Panc1 (cell line): Measurements from ENCODE around the gene ADGRG2. TPM values are rescaled to one million over a fixed set of nuclear protein-coding genes. Genes with fewer than 3 reads are reported as not detected.

ENCODE experiments used
- ATAC-seq: fragments of 200-7000 bp; cut with Tn5 transposase; 2 replicates; pipeline ENCODE4 v1.9.1; 2020; ENCODE audit warnings: mild to moderate bottlenecking, moderate library complexity
- BruUV-seq: library from RNA; stranded (reverse); fragments of 400-500 nt; replicated peaks from 2 replicates; lab custom pipeline; 2021; lab: Mats Ljungman, UMichigan
- CTCF ChIA-PET: fragments of 300-600 bp; sonication (Branson Sonifier 250); formaldehyde crosslinking; loops from one replicate; lab custom pipeline; 2022; ENCODE audit warnings: antibody characterized with exemption; lab: Charles Lee
- POLR2A ChIA-PET: fragments of 300-600 bp; sonication (Branson Sonifier 250); formaldehyde crosslinking; loops from one replicate; lab custom pipeline; 2022; ENCODE audit warnings: antibody characterized with exemption; lab: Charles Lee
- DNase-seq: peaks from one replicate; pipeline ENCODE4 v3.0.0-alpha.2; 2010; ENCODE audit warnings: low read depth, low spot score
- H3K27ac ChIP-seq: 2 replicates; pipeline ENCODE4 v1.5.1; 2011; ENCODE audit warnings: mild to moderate bottlenecking, low read length, inconsistent platforms
- H3K27me3 ChIP-seq: fragments of 200-500 bp; sonication (Bioruptor generic); 2 replicates; pipeline ENCODE4 v1.6.0; 2014; ENCODE audit warnings: low read length, inconsistent platforms; ENCODE audit not compliant: control insufficient read depth, insufficient read depth
- H3K36me3 ChIP-seq: fragments of 200-500 bp; sonication (Bioruptor generic); 2 replicates; pipeline ENCODE4 v1.5.1; 2014; ENCODE audit warnings: inconsistent platforms, mild to moderate bottlenecking, low read length, moderate library complexity; ENCODE audit not compliant: control insufficient read depth, insufficient read depth
- H3K4me1 ChIP-seq: 2 replicates; pipeline ENCODE4 v1.5.1; 2011; ENCODE audit warnings: inconsistent platforms, mild to moderate bottlenecking, low read length, moderate library complexity; ENCODE audit not compliant: control insufficient read depth, insufficient read depth
- H3K4me3 ChIP-seq, 2 experiments: 2 replicates each; pipeline ENCODE4 v1.5.1; 2011 to 2012; ENCODE audit warnings: low read depth in 2 of 2, low read length in 2 of 2, mild to moderate bottlenecking in 2 of 2, inconsistent platforms in 1 of 2, moderate library complexity in 1 of 2
- H3K9me3 ChIP-seq: fragments of 200-500 bp; sonication (Bioruptor generic); 2 replicates; pipeline ENCODE4 v1.5.1; 2014; ENCODE audit warnings: low read depth, mild to moderate bottlenecking, inconsistent platforms, low read length, moderate library complexity; ENCODE audit not compliant: control insufficient read depth, insufficient read depth
- SIN3A ChIP-seq: IDR thresholded peaks from 2 replicates; pipeline ENCODE4 v1.6.1; 2012; ENCODE audit warnings: low read depth, mild to moderate bottlenecking, low read length, moderate library complexity, borderline replicate concordance; ENCODE audit not compliant: insufficient read depth
- TCF7L2 ChIP-seq: IDR thresholded peaks from 2 replicates; pipeline ENCODE4 v1.6.1; 2011; ENCODE audit warnings: mild to moderate bottlenecking, low read depth, low read length, inconsistent platforms
- in situ Hi-C: cut with HindIII; loops from 2 replicates; pipeline ENCODE4 v1.10.0; 2016; ENCODE audit warnings: low sequenced_read_pairs, low pct_unique_long_range_greater_than_20kb
- intact Hi-C: fragments of 100-400 bp; cut with micrococcal nuclease; formaldehyde crosslinking; loops from one replicate; pipeline ENCODE4 v1.10.0; 2022; ENCODE audit not compliant: unreplicated experiment
- total RNA-seq: library from RNA; stranded (reverse); gene quantifications from one replicate; pipeline ENCODE4 v1.2.1, GENCODE V29; 2021; ENCODE audit not compliant: unreplicated experiment
- TF ChIP-seq, protein P1 (sequence below), 2 experiments: IDR thresholded peaks; 2 replicates each; pipeline ENCODE4 v1.6.1; 2011 to 2012; ENCODE audit warnings: low read depth in 2 of 2, control low read depth in 1 of 2, low read length in 1 of 2, mild to moderate bottlenecking in 1 of 2, moderate library complexity in 1 of 2; ENCODE audit not compliant: insufficient read depth in 1 of 2
- TF ChIP-seq, protein P2 (sequence below): fragments of 450-650 bp; IDR thresholded peaks from 2 replicates; pipeline ENCODE4 v1.5.1; 2017; ENCODE audit warnings: mild to moderate bottlenecking

The ADGRG2 gene
- total RNA-seq, 1 experiment from 2014 or later, result 2.0 TPM

DNA sequence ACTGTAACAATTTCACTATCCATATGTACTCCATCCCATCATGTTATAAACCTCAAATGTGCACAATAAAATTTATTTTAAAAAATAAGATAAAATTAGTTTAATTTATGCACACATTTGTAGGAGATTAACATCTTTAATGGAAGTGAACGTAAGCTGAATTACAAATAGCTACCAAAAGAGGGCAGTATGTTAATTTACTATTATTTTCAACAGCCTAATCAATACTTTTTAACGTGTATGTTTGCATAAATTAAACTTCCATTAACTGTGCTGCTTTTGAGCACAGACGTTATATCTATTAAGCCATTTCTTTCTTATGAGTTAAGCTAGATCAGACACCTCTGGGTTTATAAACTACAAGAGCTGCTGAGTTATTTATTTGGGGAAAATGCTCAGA, 81.9 kb downstream of the ADGRG2 start:
- no peaks in the 10 kb centered on the region for H3K27me3 ChIP-seq
- no peak overlapping the region for H3K4me3 ChIP-seq
- in situ Hi-C loops (no loop called here), intact Hi-C loops (no loop called here)
- no peaks in the 10 kb centered on the region for H3K4me1 ChIP-seq
- ATAC-seq, result no peak
- POLR2A ChIA-PET, result no interaction called here
- DNase-seq, result no peak
- TF ChIP-seq, protein P1, sequence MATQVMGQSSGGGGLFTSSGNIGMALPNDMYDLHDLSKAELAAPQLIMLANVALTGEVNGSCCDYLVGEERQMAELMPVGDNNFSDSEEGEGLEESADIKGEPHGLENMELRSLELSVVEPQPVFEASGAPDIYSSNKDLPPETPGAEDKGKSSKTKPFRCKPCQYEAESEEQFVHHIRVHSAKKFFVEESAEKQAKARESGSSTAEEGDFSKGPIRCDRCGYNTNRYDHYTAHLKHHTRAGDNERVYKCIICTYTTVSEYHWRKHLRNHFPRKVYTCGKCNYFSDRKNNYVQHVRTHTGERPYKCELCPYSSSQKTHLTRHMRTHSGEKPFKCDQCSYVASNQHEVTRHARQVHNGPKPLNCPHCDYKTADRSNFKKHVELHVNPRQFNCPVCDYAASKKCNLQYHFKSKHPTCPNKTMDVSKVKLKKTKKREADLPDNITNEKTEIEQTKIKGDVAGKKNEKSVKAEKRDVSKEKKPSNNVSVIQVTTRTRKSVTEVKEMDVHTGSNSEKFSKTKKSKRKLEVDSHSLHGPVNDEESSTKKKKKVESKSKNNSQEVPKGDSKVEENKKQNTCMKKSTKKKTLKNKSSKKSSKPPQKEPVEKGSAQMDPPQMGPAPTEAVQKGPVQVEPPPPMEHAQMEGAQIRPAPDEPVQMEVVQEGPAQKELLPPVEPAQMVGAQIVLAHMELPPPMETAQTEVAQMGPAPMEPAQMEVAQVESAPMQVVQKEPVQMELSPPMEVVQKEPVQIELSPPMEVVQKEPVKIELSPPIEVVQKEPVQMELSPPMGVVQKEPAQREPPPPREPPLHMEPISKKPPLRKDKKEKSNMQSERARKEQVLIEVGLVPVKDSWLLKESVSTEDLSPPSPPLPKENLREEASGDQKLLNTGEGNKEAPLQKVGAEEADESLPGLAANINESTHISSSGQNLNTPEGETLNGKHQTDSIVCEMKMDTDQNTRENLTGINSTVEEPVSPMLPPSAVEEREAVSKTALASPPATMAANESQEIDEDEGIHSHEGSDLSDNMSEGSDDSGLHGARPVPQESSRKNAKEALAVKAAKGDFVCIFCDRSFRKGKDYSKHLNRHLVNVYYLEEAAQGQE (IDR thresholded peaks at IDR 0.05; ENCODE audit: insufficient read depth in 1 of 2, low read depth in 2 of 2, low read length in 1 of 2), result no peak
- TF ChIP-seq, protein P2, sequence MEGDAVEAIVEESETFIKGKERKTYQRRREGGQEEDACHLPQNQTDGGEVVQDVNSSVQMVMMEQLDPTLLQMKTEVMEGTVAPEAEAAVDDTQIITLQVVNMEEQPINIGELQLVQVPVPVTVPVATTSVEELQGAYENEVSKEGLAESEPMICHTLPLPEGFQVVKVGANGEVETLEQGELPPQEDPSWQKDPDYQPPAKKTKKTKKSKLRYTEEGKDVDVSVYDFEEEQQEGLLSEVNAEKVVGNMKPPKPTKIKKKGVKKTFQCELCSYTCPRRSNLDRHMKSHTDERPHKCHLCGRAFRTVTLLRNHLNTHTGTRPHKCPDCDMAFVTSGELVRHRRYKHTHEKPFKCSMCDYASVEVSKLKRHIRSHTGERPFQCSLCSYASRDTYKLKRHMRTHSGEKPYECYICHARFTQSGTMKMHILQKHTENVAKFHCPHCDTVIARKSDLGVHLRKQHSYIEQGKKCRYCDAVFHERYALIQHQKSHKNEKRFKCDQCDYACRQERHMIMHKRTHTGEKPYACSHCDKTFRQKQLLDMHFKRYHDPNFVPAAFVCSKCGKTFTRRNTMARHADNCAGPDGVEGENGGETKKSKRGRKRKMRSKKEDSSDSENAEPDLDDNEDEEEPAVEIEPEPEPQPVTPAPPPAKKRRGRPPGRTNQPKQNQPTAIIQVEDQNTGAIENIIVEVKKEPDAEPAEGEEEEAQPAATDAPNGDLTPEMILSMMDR, result peak; percentile 23; the same call in 1 of the 2 replicates
- H3K9me3 ChIP-seq, result no peaks in the 10 kb centered on the region
- CTCF ChIA-PET, result interaction anchor here (0.6 kb wide), 2 partner anchors 196 to 249 kb away, joined by 3 read pairs; no protein-coding TSS in a partner anchor
- no peak overlapping the region for H3K27ac ChIP-seq
- H3K36me3 ChIP-seq, result no peaks in the 10 kb centered on the region
- no TSS peak for BruUV-seq

DNA sequence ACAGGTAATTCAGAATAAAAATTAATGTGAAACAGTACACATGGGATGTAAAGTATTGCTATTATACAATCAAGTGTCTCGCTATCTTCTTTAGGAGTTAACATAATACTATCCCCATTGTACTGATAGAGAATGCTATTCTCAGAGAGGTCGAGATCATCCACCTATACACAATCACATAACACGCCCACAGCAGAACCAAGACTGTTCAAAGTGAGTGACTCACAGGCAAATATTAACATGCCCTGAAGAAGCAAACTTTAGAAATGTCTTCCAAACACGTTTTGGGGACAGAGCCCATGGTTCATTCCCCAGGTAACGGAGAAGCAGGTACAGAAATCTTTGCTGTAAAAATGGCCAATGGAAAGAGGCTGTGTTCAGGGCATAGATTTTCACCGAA, 88.2 kb downstream of the ADGRG2 start:
- BruUV-seq, result no TSS peak
- ChIA-PET CTCF (no interaction called here), POLR2A (no interaction called here)
- intact Hi-C loops (no loop called here), in situ Hi-C loops (no loop called here)
- no peak for ATAC-seq
- no peaks in the 10 kb centered on the region for H3K27me3 ChIP-seq
- no peaks in the 10 kb centered on the region for H3K9me3 ChIP-seq
- H3K4me3 ChIP-seq, result no peak overlapping the region
- no peaks in the 10 kb centered on the region for H3K36me3 ChIP-seq
- TF ChIP-seq SIN3A (no peak), TCF7L2 (no peak)
- TF ChIP-seq, protein P1 (IDR thresholded peaks at IDR 0.05; ENCODE audit: insufficient read depth in 1 of 2, low read depth in 2 of 2, low read length in 1 of 2), result no peak
- H3K4me1 ChIP-seq, result no peaks in the 10 kb centered on the region
- H3K27ac ChIP-seq, result no peak overlapping the region
- no peak for DNase-seq
